Transverse colon (tissue), 4 donors: ENCODE results near the gene BPIFB1.

Source experiments
- POLR2AphosphoS5 ChIP-seq, 3 donors: sonication (generic); formaldehyde crosslinking; IDR thresholded peaks; one replicate each; pipeline ENCODE4 v1.6.1; 2016; ENCODE audit warnings: antibody characterized with exemption in 3 of 3
- TF ChIP-seq, protein P1 (sequence below), 5 experiments: fragments of 200-600 bp in 3 of 5; fragments of 450-650 bp in 2 of 5; sonication (generic) in 3 of 5; IDR thresholded peaks; 1 replicate in 2 of 5; 2 replicates in 3 of 5; pipeline ENCODE4 v1.5.1; 2016 to 2017; ENCODE audit warnings: antibody characterized with exemption in 5 of 5, inconsistent platforms in 3 of 5, mild to moderate bottlenecking in 2 of 5, moderate library complexity in 1 of 5

- TF ChIP-seq, protein P1, sequence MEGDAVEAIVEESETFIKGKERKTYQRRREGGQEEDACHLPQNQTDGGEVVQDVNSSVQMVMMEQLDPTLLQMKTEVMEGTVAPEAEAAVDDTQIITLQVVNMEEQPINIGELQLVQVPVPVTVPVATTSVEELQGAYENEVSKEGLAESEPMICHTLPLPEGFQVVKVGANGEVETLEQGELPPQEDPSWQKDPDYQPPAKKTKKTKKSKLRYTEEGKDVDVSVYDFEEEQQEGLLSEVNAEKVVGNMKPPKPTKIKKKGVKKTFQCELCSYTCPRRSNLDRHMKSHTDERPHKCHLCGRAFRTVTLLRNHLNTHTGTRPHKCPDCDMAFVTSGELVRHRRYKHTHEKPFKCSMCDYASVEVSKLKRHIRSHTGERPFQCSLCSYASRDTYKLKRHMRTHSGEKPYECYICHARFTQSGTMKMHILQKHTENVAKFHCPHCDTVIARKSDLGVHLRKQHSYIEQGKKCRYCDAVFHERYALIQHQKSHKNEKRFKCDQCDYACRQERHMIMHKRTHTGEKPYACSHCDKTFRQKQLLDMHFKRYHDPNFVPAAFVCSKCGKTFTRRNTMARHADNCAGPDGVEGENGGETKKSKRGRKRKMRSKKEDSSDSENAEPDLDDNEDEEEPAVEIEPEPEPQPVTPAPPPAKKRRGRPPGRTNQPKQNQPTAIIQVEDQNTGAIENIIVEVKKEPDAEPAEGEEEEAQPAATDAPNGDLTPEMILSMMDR (IDR thresholded peaks at IDR 0.05) = no peak
- TF ChIP-seq POLR2AphosphoS5 (IDR thresholded peaks at IDR 0.05) = no peak
Observed at GRCh38 chr20:33312583-33312982, 29.6 kb downstream of the BPIFB1 start.
